ENCODE data around the gene THRB.

DNA sequence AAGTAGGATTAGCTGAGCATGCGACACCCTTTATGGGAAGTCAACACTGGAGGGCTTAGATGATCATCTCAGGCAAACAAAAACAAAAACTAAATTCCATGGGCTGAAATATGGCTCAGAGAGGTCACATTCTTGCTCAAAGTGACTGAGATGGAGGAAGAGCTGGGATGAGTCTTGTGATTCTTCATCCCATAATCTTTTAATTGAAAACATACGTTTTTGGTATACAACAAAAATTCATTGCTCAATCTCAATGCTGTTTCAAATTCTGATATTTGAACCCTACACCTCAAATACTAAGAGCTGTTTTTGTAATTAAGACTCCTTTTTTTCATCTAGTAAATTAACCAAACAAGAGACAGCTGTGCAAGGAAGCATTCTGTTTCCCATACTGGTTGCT, 292.6 kb downstream of the THRB start:
- TF ChIP-seq TEAD4 (IDR thresholded peaks at IDR 0.05; ENCODE audit: borderline replicate concordance, insufficient read depth) (no peak), NRF1 (IDR thresholded peaks at IDR 0.05; ENCODE audit: low read depth, low read length) (no peak), GABPA (IDR thresholded peaks at IDR 0.05; ENCODE audit: low read depth) (no peak), YY1 (IDR thresholded peaks at IDR 0.05; ENCODE audit: low read depth) (no peak)
- TF ChIP-seq, protein P1, sequence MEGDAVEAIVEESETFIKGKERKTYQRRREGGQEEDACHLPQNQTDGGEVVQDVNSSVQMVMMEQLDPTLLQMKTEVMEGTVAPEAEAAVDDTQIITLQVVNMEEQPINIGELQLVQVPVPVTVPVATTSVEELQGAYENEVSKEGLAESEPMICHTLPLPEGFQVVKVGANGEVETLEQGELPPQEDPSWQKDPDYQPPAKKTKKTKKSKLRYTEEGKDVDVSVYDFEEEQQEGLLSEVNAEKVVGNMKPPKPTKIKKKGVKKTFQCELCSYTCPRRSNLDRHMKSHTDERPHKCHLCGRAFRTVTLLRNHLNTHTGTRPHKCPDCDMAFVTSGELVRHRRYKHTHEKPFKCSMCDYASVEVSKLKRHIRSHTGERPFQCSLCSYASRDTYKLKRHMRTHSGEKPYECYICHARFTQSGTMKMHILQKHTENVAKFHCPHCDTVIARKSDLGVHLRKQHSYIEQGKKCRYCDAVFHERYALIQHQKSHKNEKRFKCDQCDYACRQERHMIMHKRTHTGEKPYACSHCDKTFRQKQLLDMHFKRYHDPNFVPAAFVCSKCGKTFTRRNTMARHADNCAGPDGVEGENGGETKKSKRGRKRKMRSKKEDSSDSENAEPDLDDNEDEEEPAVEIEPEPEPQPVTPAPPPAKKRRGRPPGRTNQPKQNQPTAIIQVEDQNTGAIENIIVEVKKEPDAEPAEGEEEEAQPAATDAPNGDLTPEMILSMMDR (IDR thresholded peaks at IDR 0.05): no peak
